GM23338 (cell line): ENCODE data around the gene C16orf74. TPM values are rescaled to one million over a fixed set of nuclear protein-coding genes. Genes with fewer than 3 reads are reported as not detected.
A peak's percentile ranks its signal among the peaks of the same experiment; 100 is the strongest.

Experiments used
- ATAC-seq: fragments of 200-7000 bp; cut with Tn5 transposase; 3 replicates; pipeline ENCODE4 v1.9.1; 2020
- DNase-seq: peaks from one replicate; pipeline ENCODE4 v3.0.0-alpha.2; 2015; ENCODE audit warnings: low spot score
- H2AFZ ChIP-seq: fragments of 200-600 bp; sonication (generic); 2 replicates; pipeline ENCODE4 v1.8.0; 2016; ENCODE audit warnings: antibody characterized with exemption, mild to moderate bottlenecking, moderate library complexity
- H3F3A ChIP-seq: fragments of 200-600 bp; sonication (generic); replicated peaks from 2 replicates; pipeline ENCODE4 v1.8.0; 2017; ENCODE audit warnings: antibody characterized with exemption, mixed run types, low read depth
- H3K27ac ChIP-seq: fragments of 200-600 bp; sonication (generic); 2 replicates; pipeline ENCODE4 v1.6.1; 2016; ENCODE audit warnings: low read depth
- H3K27me3 ChIP-seq: fragments of 200-600 bp; sonication (generic); 2 replicates; pipeline ENCODE4 v1.8.0; 2016; ENCODE audit warnings: mild to moderate bottlenecking, mixed run types, moderate library complexity; ENCODE audit not compliant: insufficient read depth
- H3K36me3 ChIP-seq: fragments of 200-600 bp; sonication (generic); 2 replicates; pipeline ENCODE4 v1.8.0; 2016; ENCODE audit warnings: mild to moderate bottlenecking; ENCODE audit not compliant: insufficient read depth
- H3K4me1 ChIP-seq: fragments of 200-600 bp; sonication (generic); 2 replicates; pipeline ENCODE4 v1.8.0; 2016; ENCODE audit warnings: mild to moderate bottlenecking, moderate library complexity; ENCODE audit not compliant: insufficient read depth
- H3K4me2 ChIP-seq: fragments of 200-600 bp; sonication (generic); 2 replicates; pipeline ENCODE4 v1.7.1; 2017; ENCODE audit warnings: mixed run types
- H3K4me3 ChIP-seq: fragments of 200-600 bp; sonication (generic); 2 replicates; pipeline ENCODE4 v1.6.1; 2016; ENCODE audit warnings: mixed run types
- H3K79me2 ChIP-seq: fragments of 200-600 bp; sonication (generic); replicated peaks from 2 replicates; pipeline ENCODE4 v1.8.0; 2017; ENCODE audit warnings: mild to moderate bottlenecking; ENCODE audit not compliant: insufficient read depth
- H3K9me2 ChIP-seq: fragments of 200-600 bp; sonication (generic); 2 replicates; pipeline ENCODE4 v1.8.0; 2017; ENCODE audit not compliant: insufficient read depth
- H4K20me1 ChIP-seq: fragments of 200-600 bp; sonication (generic); replicated peaks from 2 replicates; pipeline ENCODE4 v1.8.0; 2017; ENCODE audit warnings: mild to moderate bottlenecking; ENCODE audit not compliant: insufficient read depth
- H3K27ac Mint-ChIP-seq: 2 replicates; pipeline ENCODE4 v1.8.0; 2020; ENCODE audit warnings: inconsistent platforms, mild to moderate bottlenecking, moderate library complexity, mixed read lengths
- H3K27me3 Mint-ChIP-seq: 3 replicates; pipeline ENCODE4 v1.8.0; 2022; ENCODE audit warnings: low read depth, mild to moderate bottlenecking, moderate library complexity, mixed read lengths, inconsistent platforms; ENCODE audit not compliant: insufficient read depth, poor library complexity
- H3K36me3 Mint-ChIP-seq: 3 replicates; pipeline ENCODE4 v1.8.0; 2021; ENCODE audit warnings: low read depth, mild to moderate bottlenecking, inconsistent platforms, moderate library complexity, mixed read lengths
- H3K4me1 Mint-ChIP-seq: 3 replicates; pipeline ENCODE4 v1.8.0; 2020; ENCODE audit warnings: mild to moderate bottlenecking, inconsistent platforms, mixed read lengths
- H3K4me3 Mint-ChIP-seq: 3 replicates; pipeline ENCODE4 v1.8.0; 2021; ENCODE audit warnings: moderate library complexity, mild to moderate bottlenecking, inconsistent platforms, mixed read lengths
- H3K9me3 Mint-ChIP-seq: 3 replicates; pipeline ENCODE4 v1.8.0; 2020; ENCODE audit warnings: moderate library complexity, mild to moderate bottlenecking, inconsistent platforms, mixed read lengths
- CREB1 ChIP-seq: fragments of 250-450 bp; sonication (Bioruptor Pico); IDR thresholded peaks from 2 replicates; pipeline ENCODE4 v1.5.0; 2020; ENCODE audit warnings: low read depth, mild to moderate bottlenecking, moderate library complexity
- EZH2 ChIP-seq: fragments of 200-600 bp; sonication (generic); IDR thresholded peaks from one replicate; pipeline ENCODE4 v1.8.0; 2017; ENCODE audit warnings: antibody characterized with exemption, mild to moderate bottlenecking, low read depth; ENCODE audit not compliant: unreplicated experiment
- EZH2phosphoT487 ChIP-seq: fragments of 200-600 bp; sonication (generic); IDR thresholded peaks from one replicate; pipeline ENCODE4 v1.8.1; 2018; ENCODE audit warnings: antibody characterized with exemption; ENCODE audit not compliant: unreplicated experiment
- NANOG ChIP-seq: IDR thresholded peaks from 2 replicates; pipeline ENCODE4 v1.6.1; 2016; ENCODE audit warnings: antibody characterized with exemption, borderline replicate concordance
- POLR2AphosphoS5 ChIP-seq: IDR thresholded peaks from 2 replicates; pipeline ENCODE4 v1.6.1; 2016; ENCODE audit warnings: antibody characterized with exemption, low read depth
- STAT1 ChIP-seq: IDR thresholded peaks from one replicate; pipeline ENCODE4 v1.6.1; 2016; ENCODE audit warnings: antibody characterized with exemption; ENCODE audit not compliant: unreplicated experiment
- ZNF114 ChIP-seq: fragments of 250-450 bp; sonication (Bioruptor Pico); IDR thresholded peaks from 2 replicates; pipeline ENCODE4 v1.5.0; 2020; ENCODE audit warnings: mild to moderate bottlenecking, moderate library complexity
- ZNF331 ChIP-seq: fragments of 250-450 bp; sonication (Bioruptor Pico); IDR thresholded peaks from 2 replicates; pipeline ENCODE4 v1.5.0; 2020; ENCODE audit warnings: low read depth, mild to moderate bottlenecking, moderate library complexity
- polyA plus RNA-seq: library from polyadenylated mRNA; unstranded; fragments of >200 nt; fragmentation: Nextera tagmentation; extraction: Ambion mirVana; gene quantifications from 2 replicates; pipeline ENCODE4 v1.2.1, GENCODE V29; 2016
- total RNA-seq: library from RNA; depleted of rRNA; stranded (reverse); fragments of >200 nt; shearing (Covaris generic); gene quantifications from 2 replicates; pipeline ENCODE4 v1.2.3, GENCODE V29; 2014
- TF ChIP-seq, protein P1 (sequence below), 2 experiments: fragments of 200-600 bp in 1 of 2; sonication (generic) in 1 of 2; conservative IDR thresholded peaks; 2 replicates each; pipeline versions ENCODE4 v1.5.1 to v1.6.1; 2016 to 2017; ENCODE audit warnings: antibody characterized with exemption in 2 of 2, low read depth in 2 of 2, mild to moderate bottlenecking in 2 of 2, moderate library complexity in 1 of 2
- TF ChIP-seq, protein P2 (sequence below): IDR thresholded peaks from one replicate; pipeline ENCODE4 v1.6.1; 2018; ENCODE audit warnings: antibody characterized with exemption; ENCODE audit not compliant: unreplicated experiment
- TF ChIP-seq, protein P3 (sequence below): IDR thresholded peaks from 2 replicates; pipeline ENCODE4 v1.6.1; 2016; ENCODE audit warnings: antibody characterized with exemption

The C16orf74 gene
- total and polyA plus RNA-seq, 2 experiments from 2014 or later, result 12.1 to 19.1 TPM

DNA sequence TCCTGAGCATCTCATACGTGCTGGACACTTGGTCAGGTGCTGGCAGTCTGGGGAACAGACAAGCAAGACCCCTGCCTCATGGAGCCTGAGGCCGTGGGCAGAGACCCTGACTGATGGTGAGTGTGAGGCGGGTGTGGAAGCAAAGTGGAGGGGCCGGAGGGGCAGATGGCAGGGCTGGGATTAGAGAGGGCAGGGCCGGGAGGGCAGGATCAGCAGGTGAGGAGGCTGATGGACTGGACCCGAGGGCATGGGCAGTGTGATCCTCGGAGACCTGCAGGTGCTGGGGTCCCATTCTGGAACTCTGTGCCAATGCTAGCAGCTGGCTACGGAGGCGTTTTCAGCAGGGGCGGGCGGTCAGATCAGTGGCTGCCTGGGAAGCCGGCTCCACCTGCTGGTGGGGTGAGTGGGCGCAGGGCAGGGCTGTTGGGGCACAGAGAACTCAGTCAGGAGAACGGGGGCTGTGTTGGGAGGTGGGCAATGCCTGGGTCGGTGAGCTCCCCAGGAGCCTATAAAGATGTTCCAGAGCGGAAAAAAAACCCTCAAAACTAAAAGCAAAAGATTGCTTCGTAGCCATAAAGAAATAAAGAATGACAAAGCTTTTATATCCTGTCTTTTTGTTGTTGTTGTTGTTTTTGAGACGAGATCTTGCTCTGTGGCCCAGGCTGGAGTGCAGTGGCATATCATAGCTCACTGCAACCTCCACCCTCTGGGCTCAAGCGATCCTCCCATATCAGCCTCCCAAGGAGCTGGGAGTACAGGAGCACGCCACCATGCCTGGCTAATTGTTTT lies 8.9 kb upstream of the C16orf74 start:
- Histone ChIP-seq H2AFZ (no peak overlapping the region), H3K27me3 (no peaks in the 10 kb centered on the region), H3K36me3 (no peaks in the 10 kb centered on the region), H3F3A (no peaks in the 10 kb centered on the region), H3K79me2 (no peaks in the 10 kb centered on the region), H3K27ac (no peak overlapping the region), H3K4me1 (0 out of 2 replicates have a peak, but pooled peaks cover 3% of the 10 kb centered on the region), H4K20me1 (no peaks in the 10 kb centered on the region), H3K9me2 (no peaks in the 10 kb centered on the region), H3K4me3 (no peak overlapping the region), H3K4me2 (no peak overlapping the region)
- ATAC-seq, result peak; percentile 87
- Mint-ChIP-seq H3K9me3 (no peaks in the 10 kb centered on the region; the same call in 2 of the 3 replicates), H3K27me3 (peaks cover 5% of the 10 kb centered on the region), H3K36me3 (no peaks in the 10 kb centered on the region; the same call in 2 of the 3 replicates), H3K4me3 (no peak overlapping the region), H3K4me1 (peaks cover 6% of the 10 kb centered on the region; the same call in 2 of the 3 replicates), H3K27ac (no peak overlapping the region)
- TF ChIP-seq, protein P1, sequence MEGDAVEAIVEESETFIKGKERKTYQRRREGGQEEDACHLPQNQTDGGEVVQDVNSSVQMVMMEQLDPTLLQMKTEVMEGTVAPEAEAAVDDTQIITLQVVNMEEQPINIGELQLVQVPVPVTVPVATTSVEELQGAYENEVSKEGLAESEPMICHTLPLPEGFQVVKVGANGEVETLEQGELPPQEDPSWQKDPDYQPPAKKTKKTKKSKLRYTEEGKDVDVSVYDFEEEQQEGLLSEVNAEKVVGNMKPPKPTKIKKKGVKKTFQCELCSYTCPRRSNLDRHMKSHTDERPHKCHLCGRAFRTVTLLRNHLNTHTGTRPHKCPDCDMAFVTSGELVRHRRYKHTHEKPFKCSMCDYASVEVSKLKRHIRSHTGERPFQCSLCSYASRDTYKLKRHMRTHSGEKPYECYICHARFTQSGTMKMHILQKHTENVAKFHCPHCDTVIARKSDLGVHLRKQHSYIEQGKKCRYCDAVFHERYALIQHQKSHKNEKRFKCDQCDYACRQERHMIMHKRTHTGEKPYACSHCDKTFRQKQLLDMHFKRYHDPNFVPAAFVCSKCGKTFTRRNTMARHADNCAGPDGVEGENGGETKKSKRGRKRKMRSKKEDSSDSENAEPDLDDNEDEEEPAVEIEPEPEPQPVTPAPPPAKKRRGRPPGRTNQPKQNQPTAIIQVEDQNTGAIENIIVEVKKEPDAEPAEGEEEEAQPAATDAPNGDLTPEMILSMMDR (conservative IDR thresholded peaks at IDR 0.05; ENCODE audit: low read depth in 2 of 2), result peak; percentile 73 to 88
- TF ChIP-seq CREB1 (CRISPR knock-in tag), result no peak
- peak; percentile 66 for DNase-seq

DNA sequence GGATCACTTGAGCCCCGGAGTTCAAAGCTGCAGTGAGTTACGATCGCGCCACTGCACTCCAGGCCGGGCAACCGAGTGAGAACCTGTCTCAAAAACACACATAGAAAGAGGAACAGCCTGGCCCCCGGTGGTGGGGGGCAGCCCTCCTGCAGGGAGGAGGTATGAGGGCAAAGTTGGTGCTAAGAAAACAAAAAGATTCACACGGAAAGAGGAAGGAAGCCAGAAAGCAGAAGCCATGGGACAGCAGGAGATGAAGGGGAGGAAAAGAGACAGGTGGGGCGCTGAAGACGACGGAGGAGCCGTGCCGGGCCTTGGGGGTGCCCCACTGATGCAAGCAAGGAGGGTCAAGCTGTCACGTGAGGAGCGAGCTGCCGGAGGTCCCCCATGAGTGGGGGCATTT lies 8.2 kb upstream of the C16orf74 start:
- H3K9me3 Mint-ChIP-seq, result no peaks in the 10 kb centered on the region; the same call in 2 of the 3 replicates
- Histone ChIP-seq H3K4me3 (no peak overlapping the region), H3K79me2 (no peaks in the 10 kb centered on the region), H3K9me2 (no peaks in the 10 kb centered on the region), H3K4me1 (0 out of 2 replicates have a peak, but pooled peaks cover 3% of the 10 kb centered on the region), H3K4me2 (no peak overlapping the region), H3K36me3 (no peaks in the 10 kb centered on the region), H2AFZ (no peak overlapping the region), H4K20me1 (no peaks in the 10 kb centered on the region), H3F3A (no peaks in the 10 kb centered on the region), H3K27ac (no peak overlapping the region), H3K27me3 (no peaks in the 10 kb centered on the region)
- no peak overlapping the region for H3K4me3 Mint-ChIP-seq
- no peak for ATAC-seq
- no peak overlapping the region for H3K27ac Mint-ChIP-seq
- peaks cover 11% of the 10 kb centered on the region; the same call in 2 of the 3 replicates for H3K4me1 Mint-ChIP-seq
- no peaks in the 10 kb centered on the region; the same call in 2 of the 3 replicates for H3K36me3 Mint-ChIP-seq
- H3K27me3 Mint-ChIP-seq, result peaks cover 9% of the 10 kb centered on the region
- no peak for DNase-seq
- TF ChIP-seq CREB1 (CRISPR knock-in tag) (no peak), ZNF114 (CRISPR knock-in tag) (no peak), NANOG (no peak), STAT1 (no peak), EZH2 (no peak), ZNF331 (no peak), POLR2AphosphoS5 (no peak), EZH2phosphoT487 (no peak)
- TF ChIP-seq, protein P1 (conservative IDR thresholded peaks at IDR 0.05; ENCODE audit: low read depth in 2 of 2), result no peak
- TF ChIP-seq, protein P2, sequence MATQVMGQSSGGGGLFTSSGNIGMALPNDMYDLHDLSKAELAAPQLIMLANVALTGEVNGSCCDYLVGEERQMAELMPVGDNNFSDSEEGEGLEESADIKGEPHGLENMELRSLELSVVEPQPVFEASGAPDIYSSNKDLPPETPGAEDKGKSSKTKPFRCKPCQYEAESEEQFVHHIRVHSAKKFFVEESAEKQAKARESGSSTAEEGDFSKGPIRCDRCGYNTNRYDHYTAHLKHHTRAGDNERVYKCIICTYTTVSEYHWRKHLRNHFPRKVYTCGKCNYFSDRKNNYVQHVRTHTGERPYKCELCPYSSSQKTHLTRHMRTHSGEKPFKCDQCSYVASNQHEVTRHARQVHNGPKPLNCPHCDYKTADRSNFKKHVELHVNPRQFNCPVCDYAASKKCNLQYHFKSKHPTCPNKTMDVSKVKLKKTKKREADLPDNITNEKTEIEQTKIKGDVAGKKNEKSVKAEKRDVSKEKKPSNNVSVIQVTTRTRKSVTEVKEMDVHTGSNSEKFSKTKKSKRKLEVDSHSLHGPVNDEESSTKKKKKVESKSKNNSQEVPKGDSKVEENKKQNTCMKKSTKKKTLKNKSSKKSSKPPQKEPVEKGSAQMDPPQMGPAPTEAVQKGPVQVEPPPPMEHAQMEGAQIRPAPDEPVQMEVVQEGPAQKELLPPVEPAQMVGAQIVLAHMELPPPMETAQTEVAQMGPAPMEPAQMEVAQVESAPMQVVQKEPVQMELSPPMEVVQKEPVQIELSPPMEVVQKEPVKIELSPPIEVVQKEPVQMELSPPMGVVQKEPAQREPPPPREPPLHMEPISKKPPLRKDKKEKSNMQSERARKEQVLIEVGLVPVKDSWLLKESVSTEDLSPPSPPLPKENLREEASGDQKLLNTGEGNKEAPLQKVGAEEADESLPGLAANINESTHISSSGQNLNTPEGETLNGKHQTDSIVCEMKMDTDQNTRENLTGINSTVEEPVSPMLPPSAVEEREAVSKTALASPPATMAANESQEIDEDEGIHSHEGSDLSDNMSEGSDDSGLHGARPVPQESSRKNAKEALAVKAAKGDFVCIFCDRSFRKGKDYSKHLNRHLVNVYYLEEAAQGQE, result no peak
- TF ChIP-seq, protein P3, sequence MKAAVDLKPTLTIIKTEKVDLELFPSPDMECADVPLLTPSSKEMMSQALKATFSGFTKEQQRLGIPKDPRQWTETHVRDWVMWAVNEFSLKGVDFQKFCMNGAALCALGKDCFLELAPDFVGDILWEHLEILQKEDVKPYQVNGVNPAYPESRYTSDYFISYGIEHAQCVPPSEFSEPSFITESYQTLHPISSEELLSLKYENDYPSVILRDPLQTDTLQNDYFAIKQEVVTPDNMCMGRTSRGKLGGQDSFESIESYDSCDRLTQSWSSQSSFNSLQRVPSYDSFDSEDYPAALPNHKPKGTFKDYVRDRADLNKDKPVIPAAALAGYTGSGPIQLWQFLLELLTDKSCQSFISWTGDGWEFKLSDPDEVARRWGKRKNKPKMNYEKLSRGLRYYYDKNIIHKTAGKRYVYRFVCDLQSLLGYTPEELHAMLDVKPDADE, result no peak
